Effector memory CD8-positive, alpha-beta T cell (primary cell): ENCODE data around the gene PURB.
"Not testable (repeated sequence)": the region's sequence is repeated elsewhere in the genome, so short reads cannot be mapped to it uniquely, and the experiment has no call there.

Experiments used
- ATAC-seq: fragments of 150-1000 bp; cut with Tn5 transposase; replicated peaks from 2 replicates; pipeline ENCODE4 v1.10.0; 2021; ENCODE audit warnings: mild to moderate bottlenecking, moderate library complexity
- DNase-seq, 3 experiments: peaks; one replicate each; pipeline ENCODE4 v3.0.0; 2021
- H3K27ac Mint-ChIP-seq, 2 donors: one replicate each; pipeline ENCODE4 v1.8.0; 2022; ENCODE audit warnings: mild to moderate bottlenecking in 2 of 2, mixed read lengths in 2 of 2, moderate library complexity in 2 of 2
- H3K27me3 Mint-ChIP-seq, 2 donors: one replicate each; pipeline ENCODE4 v1.8.0; 2022; ENCODE audit warnings: mixed read lengths in 2 of 2
- H3K36me3 Mint-ChIP-seq: one replicate; pipeline ENCODE4 v1.8.0; 2022; ENCODE audit warnings: mild to moderate bottlenecking, moderate library complexity, mixed read lengths; ENCODE audit not compliant: insufficient read depth
- H3K4me1 Mint-ChIP-seq, 2 donors: one replicate each; pipeline ENCODE4 v1.8.0; 2022; ENCODE audit warnings: low read depth in 2 of 2, mixed read lengths in 2 of 2
- H3K4me3 Mint-ChIP-seq, 2 donors: one replicate each; pipeline ENCODE4 v1.8.0; 2022; ENCODE audit warnings: mild to moderate bottlenecking in 2 of 2, mixed read lengths in 2 of 2, moderate library complexity in 2 of 2
- H3K9me3 Mint-ChIP-seq, 2 donors: one replicate each; pipeline ENCODE4 v1.8.0; 2022; ENCODE audit warnings: mixed read lengths in 2 of 2
- total RNA-seq, 9 experiments: gene quantifications; one replicate each; lab custom pipeline; 2026; lab: John Stamatoyannopoulos, UW

Gene PURB
- 92.6 to 147 (median 112) reads per million in 9 experiments for total RNA-seq

DNA sequence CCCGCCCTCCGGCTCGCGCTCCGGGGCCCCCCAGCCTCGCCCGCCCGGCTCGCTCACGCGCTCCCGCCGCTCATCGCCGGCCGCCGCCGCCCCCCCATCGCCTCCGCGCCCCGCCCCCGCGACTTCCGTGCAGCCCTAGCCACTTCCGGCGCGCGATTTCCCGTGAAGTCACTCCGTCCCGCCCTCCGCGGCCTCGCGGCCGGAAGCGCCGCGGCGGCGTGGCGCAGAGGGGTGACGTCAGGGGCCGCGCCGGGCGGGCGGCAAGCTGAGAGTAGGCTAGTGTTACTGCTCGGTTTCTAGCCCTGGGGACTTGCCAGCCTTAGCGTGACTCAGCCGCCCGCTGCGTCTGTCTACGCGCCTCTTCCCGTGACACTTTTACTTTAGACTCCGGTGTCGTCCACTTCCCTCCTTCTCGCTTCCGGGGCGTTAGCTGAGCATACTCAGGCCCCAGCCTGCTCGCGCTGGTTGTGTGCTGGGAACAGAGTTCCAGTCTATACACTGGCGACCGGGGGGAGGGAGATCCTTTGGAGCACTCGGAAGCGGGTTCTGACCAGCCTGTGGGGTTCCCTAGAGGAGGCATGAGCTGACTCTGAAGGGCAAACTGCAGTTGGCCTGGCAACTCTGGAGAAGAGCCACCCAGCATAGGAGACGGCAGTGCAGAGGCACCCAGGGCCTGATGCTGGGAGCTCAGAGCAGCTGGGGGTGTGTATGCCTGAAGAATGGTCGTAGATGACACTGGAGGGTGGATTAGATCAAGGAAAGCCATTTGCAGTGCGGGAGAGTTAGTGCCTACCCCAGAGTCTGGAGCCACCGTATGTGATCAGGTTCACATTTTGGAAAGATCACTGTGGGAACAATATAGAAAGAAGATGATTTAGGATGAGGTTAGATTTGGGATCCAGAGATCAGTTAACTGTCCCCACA is at the start of gene PURB:
PURB (minus strand) TSS at position 137 of the 924 bp plus-strand sequence. CDS start 182 bp downstream, outside the sequence.
- H3K9me3 Mint-ChIP-seq, result no peaks in the 10 kb centered on the region
- peak within 1 kb of the TSS; percentile 99 to 100 for H3K27ac Mint-ChIP-seq
- ATAC-seq (peak; percentile 86), DNase-seq (peak; percentile 94 to 98 (median 95))
- no peaks in the 10 kb centered on the region for H3K27me3 Mint-ChIP-seq
- H3K4me3 Mint-ChIP-seq, result peak within 1 kb of the TSS; percentile 94 to 99
- H3K4me1 Mint-ChIP-seq, result peaks cover 19 to 41% of the 10 kb centered on the region in 2 donors
- H3K36me3 Mint-ChIP-seq, result peaks cover 37% of the 10 kb centered on the region

DNA sequence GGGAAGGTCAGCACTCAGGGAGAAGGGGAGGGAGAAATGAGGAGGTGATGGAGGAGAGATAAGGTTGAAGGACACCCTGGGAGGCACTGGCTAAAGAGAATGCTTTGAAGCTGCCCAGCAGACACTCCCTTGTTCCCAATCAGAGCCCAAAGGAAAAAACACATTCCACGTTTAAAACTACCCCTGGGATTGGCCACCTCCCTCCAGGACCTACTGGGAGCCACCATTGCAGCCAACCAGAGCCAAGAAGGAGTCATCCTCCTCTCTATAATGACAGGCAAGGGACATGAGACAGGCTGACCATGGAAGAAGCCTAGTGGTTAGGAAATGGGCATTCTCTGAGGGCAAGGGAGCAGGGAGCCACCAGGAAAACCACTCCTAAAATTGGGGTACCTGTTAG is 49.7 kb upstream of the PURB start:
- Mint-ChIP-seq H3K27ac (peak overlapping the region in 1 of 2 donors; percentile 1), H3K4me1 (peaks cover 0 to 2% of the 10 kb centered on the region in 2 donors), H3K36me3 (no peaks in the 10 kb centered on the region)

DNA sequence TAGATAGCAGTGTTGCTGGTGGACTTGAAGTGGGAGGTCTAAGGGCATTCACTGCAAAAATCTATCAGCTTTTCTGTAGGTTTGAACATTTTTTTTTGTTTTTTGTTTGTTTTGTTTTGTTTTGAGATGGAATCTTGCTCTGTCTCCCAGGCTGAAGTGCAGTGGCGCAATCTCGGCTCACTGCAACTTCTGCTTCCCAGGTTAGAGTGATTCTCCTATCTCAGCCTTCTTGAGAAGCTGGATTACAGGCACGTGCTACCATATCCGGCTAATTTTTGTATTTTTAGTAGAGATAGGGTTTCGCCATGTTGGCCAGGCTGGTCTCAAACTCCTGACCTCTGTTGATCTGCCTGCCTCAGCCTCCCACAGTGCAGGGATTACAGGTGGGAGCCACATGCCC is 49.2 kb upstream of the PURB start:
- not testable (repeated sequence) for H3K36me3 Mint-ChIP-seq, H3K9me3 Mint-ChIP-seq, H3K4me3 Mint-ChIP-seq, H3K4me1 Mint-ChIP-seq, DNase-seq, ATAC-seq
- Mint-ChIP-seq H3K27me3 (peaks cover 27 to 33% of the 10 kb centered on the region in 2 donors), H3K27ac (peak overlapping the region in 1 of 2 donors; percentile 1)

More for the DNA sequence above, 49.7 kb upstream of the PURB start:
- H3K4me3 Mint-ChIP-seq, result no peak overlapping the region
- H3K9me3 Mint-ChIP-seq, result no peaks in the 10 kb centered on the region
- no peak for ATAC-seq
- H3K27me3 Mint-ChIP-seq, result peaks cover 24 to 33% of the 10 kb centered on the region in 2 donors
- DNase-seq, result no peak

DNA sequence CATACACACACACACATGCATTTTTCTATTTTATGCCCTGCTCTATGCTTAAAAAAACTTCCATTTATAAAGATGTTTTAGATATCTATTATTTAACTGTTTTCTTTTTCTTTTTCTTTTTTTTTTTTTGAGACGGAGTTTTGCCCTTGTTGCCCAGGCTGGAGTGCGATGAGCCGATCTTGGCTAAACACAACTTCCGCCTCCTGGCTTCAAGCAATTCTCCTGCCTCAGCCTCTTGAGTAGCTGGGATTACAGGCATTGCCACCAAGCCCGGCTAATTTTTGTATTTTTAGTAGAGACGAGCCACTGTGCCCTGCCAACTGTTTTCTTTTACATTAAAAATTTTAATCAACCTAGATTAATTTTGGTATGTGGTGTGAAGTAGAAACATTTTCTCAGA is 45.6 kb upstream of the PURB start:
- no peak overlapping the region for H3K4me3 Mint-ChIP-seq
- no peaks in the 10 kb centered on the region for H3K36me3 Mint-ChIP-seq
- DNase-seq (no peak), ATAC-seq (no peak)
- H3K27me3 Mint-ChIP-seq, result peaks cover 25 to 26% of the 10 kb centered on the region in 2 donors
- H3K4me1 Mint-ChIP-seq, result peaks cover 0 to 2% of the 10 kb centered on the region in 2 donors
- no peak overlapping the region for H3K27ac Mint-ChIP-seq
- H3K9me3 Mint-ChIP-seq, result no peaks in the 10 kb centered on the region

DNA sequence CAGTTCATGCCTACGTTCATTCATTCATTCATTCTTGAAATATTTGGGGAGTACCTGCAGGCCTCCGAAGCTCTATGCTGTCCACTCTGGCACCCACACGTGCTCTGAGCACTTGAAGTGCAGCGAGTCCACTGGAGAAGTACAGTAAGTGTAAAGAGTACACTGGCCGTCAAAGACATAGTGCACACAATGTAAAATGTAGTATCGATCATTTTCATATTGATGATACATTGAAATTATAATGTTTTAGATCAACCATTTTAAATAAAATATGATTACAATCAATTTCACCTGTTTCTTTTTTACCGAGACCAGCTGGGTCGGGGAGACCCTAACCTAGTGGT is 37.0 kb upstream of the PURB start:
- peaks cover 5 to 10% of the 10 kb centered on the region in 2 donors for H3K4me1 Mint-ChIP-seq

DNA sequence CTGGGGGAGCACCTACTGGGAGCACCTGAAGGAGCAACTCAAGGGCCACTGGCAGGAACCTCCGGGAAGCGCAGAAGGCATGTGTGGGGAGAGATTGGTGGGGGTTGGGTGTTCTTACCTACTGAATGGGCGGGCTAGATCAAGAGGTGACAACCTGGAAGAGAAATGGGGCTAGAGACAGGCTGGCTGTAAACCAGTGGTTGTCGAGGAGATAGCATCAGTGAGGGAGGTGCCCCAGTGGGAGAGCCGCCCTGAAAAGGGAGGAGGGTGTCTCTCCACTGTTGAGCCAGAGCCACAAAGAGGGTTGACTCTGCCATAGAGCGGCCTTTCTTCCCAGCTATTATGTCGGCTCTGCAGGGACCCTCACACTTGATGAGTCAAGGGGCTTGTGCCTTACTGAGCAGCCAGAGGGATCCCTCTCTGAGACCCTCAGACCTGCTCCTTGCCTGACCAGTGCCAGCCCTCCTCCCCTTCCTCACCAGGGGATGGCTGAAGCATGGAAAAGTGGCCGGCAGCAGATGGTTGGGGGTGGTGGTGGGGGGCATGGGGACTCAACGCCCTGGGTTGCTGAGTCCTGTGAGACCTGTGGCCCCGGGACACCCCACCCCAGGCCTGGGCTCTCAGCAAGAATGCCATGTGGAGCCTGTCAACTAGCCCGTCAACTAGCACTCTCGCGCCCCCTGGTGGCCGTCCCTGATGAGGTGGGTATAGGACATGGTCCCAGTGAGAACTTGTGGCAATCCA is 36.4 kb upstream of the PURB start:
- Mint-ChIP-seq H3K4me3 (no peak overlapping the region), H3K27ac (peak overlapping the region in 1 of 2 donors; percentile 10), H3K9me3 (no peaks in the 10 kb centered on the region), H3K36me3 (no peaks in the 10 kb centered on the region), H3K27me3 (no peaks in the 10 kb centered on the region), H3K4me1 (peaks cover 5 to 10% of the 10 kb centered on the region in 2 donors)
- ATAC-seq (peak; percentile 99), DNase-seq (peak; percentile 94 to 97 (median 97))

More for the DNA sequence above, 37.0 kb upstream of the PURB start:
- Mint-ChIP-seq H3K27me3 (peaks cover 0 to 1% of the 10 kb centered on the region in 2 donors), H3K9me3 (no peaks in the 10 kb centered on the region), H3K36me3 (no peaks in the 10 kb centered on the region), H3K27ac (no peak overlapping the region), H3K4me3 (no peak overlapping the region)
- ATAC-seq, result peak; percentile 7
- no peak for DNase-seq

DNA sequence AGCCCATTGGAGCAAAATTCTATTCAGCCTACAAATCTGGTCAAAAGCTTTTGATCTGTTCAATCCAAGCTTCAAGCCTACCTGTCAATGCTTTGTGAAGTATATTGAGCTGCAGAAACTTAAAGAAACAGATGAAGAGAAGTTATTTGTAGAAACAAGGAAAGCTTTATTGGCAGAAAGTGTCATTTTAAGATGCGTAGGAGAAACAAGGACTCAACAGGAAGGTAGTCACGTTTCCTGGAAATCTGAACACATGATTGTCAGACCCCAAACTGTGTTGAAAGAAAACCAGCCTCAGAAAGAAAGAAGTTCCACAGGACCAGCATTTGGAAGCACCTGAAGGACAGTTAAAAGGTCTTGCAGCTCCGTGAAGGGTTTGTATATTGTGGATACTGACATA is 34.8 kb upstream of the PURB start:
- H3K9me3 Mint-ChIP-seq, result no peaks in the 10 kb centered on the region
- no peak overlapping the region for H3K27ac Mint-ChIP-seq
- no peak for DNase-seq
- H3K4me1 Mint-ChIP-seq, result peaks cover 5 to 10% of the 10 kb centered on the region in 2 donors
- H3K27me3 Mint-ChIP-seq, result no peaks in the 10 kb centered on the region
- ATAC-seq, result no peak
- no peak overlapping the region for H3K4me3 Mint-ChIP-seq
- H3K36me3 Mint-ChIP-seq, result no peaks in the 10 kb centered on the region

DNA sequence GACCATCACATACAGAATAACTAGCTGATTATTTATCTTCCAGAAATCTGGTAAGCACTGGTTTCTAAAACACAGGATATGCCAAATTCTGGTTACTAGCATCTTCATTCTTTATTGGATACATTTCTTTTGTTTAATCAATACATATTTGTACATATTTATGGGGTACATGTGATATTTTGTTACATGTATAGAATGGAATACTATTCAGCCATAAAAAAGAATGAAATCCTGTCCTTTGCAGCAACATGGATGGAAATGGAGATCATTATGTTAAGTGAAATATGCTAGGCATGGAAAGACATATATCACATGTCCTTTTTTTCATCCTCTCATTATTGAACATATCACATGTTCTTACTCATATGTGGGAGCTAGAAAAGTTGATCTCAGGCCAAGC is 32.7 kb upstream of the PURB start:
- H3K9me3 Mint-ChIP-seq, result no peaks in the 10 kb centered on the region
- no peak for DNase-seq
- ATAC-seq, result no peak
- no peak overlapping the region for H3K27ac Mint-ChIP-seq
- H3K36me3 Mint-ChIP-seq, result no peaks in the 10 kb centered on the region
- no peak overlapping the region for H3K4me3 Mint-ChIP-seq
- peaks cover 7 to 10% of the 10 kb centered on the region in 2 donors for H3K4me1 Mint-ChIP-seq
- H3K27me3 Mint-ChIP-seq, result no peaks in the 10 kb centered on the region

DNA sequence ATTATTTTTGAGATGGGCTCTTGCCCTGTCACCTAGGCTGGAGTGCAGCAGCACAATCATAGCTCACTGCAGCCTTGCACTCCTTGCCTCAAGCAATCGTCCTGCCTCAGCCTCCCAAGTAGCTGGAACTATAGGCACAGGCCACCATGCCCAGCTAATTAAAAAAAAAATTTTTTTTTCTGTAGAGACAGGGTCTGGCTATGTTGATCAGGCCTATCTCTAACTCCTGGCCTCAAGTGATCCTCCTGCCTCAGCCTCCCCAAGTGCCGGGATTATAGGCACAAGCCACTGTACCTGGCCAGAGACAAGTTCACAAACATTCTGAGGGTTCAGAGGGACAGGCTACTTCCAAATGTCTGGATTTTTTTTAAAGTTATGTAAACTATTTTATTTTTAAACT is 32.1 kb upstream of the PURB start:
- Mint-ChIP-seq H3K9me3 (no peaks in the 10 kb centered on the region), H3K4me3 (no peak overlapping the region), H3K36me3 (no peaks in the 10 kb centered on the region), H3K27me3 (no peaks in the 10 kb centered on the region), H3K4me1 (peaks cover 7 to 10% of the 10 kb centered on the region in 2 donors), H3K27ac (no peak overlapping the region)
- DNase-seq, result no peak
- ATAC-seq, result no peak

DNA sequence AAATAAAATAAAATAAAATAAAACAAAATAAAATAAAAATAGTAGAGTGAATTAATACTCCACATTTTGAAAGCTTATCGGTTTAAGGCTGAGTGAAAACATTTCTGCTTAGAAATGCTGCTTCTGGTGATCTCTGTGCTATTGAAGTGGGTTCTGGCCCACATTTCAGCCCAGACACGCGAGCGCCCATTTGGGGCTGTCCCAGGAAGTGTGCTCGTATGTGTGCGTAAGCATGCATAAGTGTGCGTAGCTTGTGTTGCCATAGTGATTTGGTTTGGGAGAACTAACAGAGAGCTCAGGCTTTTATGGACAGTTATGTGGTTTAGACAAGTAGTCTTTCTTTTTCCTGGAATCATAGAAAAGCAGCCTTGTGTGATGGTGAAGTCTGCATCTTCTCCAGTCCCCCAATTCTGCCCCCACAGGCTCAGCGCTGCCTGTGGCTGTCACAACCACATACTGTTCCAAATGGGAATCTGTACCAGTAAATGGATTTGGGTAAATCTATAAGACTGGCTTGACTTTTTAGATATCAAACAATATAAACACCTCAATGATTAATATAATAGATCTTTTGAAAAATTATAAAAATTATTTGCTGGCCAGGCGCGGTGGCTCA is 29.8 kb upstream of the PURB start:
- Mint-ChIP-seq H3K4me3 (no peak overlapping the region), H3K4me1 (peaks cover 0 to 2% of the 10 kb centered on the region in 2 donors), H3K27me3 (no peaks in the 10 kb centered on the region), H3K27ac (peak overlapping the region in 1 of 2 donors; percentile 81), H3K9me3 (no peaks in the 10 kb centered on the region), H3K36me3 (no peaks in the 10 kb centered on the region)
- ATAC-seq, result peak; percentile 53
- peak in 1 of 3 experiments; percentile 32 for DNase-seq

DNA sequence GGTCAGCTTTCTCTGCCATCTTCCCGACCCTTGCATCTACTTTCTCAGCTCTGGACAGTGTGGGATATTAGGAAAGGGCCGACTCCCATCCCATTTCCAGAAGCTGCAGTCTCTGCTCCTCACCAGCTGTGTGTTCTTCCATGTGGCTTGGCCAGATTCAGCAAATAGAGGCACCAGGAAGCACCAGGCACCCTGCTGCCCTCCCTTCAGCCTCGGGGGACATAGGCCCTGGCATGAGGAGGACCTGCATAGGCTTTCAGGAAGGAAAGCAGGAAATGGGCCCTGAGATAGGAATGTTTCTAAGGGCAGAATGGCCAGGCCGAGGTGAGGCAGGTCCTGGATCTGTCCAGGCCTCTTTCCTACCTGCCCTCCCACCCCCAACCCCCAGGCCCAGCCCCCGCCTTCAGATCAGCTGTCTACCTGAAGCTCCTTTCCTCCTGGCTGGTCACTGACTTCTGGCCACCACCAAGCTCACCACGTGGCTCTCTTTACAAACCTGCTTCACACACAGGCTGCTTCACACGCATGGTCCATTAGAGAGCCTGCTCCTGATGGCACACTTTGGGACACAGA is 27.5 kb upstream of the PURB start:
- no peak overlapping the region for H3K4me3 Mint-ChIP-seq
- peak overlapping the region in 1 of 2 donors; percentile 81 for H3K27ac Mint-ChIP-seq
- H3K4me1 Mint-ChIP-seq, result peaks cover 0 to 2% of the 10 kb centered on the region in 2 donors
- no peak for DNase-seq
- no peaks in the 10 kb centered on the region for H3K9me3 Mint-ChIP-seq
- H3K27me3 Mint-ChIP-seq, result peaks cover 0 to 6% of the 10 kb centered on the region in 2 donors
- ATAC-seq, result no peak
- no peaks in the 10 kb centered on the region for H3K36me3 Mint-ChIP-seq

DNA sequence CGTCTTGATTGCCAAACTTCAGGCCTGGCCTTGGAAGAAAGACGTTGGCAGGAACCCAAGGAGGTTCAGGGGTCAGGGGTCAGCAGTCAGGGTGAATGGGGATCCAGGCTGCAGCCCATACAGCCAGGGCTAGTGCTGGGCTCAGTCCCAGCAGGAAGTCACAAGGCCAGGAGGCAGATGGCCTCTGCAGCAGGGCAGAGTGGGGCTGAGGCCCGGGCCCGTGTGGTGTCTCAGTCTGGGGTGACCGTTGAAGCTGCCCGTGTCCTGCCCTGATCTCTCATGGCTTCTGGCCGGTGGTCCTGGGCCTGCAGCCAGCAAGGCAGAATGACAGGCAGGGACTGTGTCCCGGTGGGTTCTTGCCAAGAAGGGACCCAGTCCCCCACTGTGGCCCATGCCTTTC is 26.6 kb upstream of the PURB start:
- no peak for ATAC-seq
- H3K27ac Mint-ChIP-seq, result no peak overlapping the region
- peaks cover 0 to 2% of the 10 kb centered on the region in 2 donors for H3K4me1 Mint-ChIP-seq
- no peaks in the 10 kb centered on the region for H3K9me3 Mint-ChIP-seq
- no peaks in the 10 kb centered on the region for H3K36me3 Mint-ChIP-seq
- H3K27me3 Mint-ChIP-seq, result peaks cover 0 to 9% of the 10 kb centered on the region in 2 donors
- no peak for DNase-seq
- no peak overlapping the region for H3K4me3 Mint-ChIP-seq
